Stimulated activated naive CD8-positive, alpha-beta T cell treated with anti-CD3 and anti-CD28 coated beads, Interleukin-15, Interleukin-2, amounts not matched to agents 100 U/mL and 50 U/mL, for 24 hours (primary cell): Measurements from ENCODE around the gene PWWP2B.

Source experiments
- ATAC-seq: fragments of 150-1000 bp; cut with Tn5 transposase; one replicate; pipeline ENCODE4 v1.10.0; 2021
- DNase-seq: peaks from one replicate; pipeline ENCODE4 v3.0.0; 2021

Gene PWWP2B

DNA sequence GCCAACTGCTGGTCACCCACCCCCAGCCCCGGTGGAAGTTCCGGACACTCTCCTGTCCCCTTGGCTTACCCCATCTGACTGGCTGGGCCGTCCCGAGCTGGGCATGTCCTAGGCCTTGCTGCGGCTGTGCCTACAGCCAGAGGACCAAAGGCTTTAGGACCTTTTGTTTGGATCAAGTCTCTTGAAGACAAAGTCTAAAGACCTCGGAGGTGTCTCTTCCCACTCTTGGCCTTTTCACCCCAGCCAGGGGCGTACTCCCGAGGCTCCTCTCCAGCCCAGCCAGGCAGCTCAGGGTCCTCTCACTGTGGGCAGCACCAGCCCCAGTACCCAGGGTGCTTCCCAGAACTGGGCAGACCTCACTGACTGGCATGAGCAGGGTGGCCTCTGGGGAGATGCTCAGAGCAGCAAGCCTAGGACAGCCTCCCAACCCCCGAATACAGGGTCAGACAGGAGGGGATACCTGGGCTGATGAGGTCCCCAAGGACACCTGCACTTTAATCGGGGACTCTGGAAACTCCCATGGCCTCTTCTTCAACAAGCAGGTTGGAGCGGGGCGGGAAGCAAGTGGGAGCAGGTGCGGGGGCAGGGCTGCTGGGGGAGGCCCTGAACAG lies 2.7 kb upstream of the PWWP2B start:
- no peak for ATAC-seq
- DNase-seq = no peak

DNA sequence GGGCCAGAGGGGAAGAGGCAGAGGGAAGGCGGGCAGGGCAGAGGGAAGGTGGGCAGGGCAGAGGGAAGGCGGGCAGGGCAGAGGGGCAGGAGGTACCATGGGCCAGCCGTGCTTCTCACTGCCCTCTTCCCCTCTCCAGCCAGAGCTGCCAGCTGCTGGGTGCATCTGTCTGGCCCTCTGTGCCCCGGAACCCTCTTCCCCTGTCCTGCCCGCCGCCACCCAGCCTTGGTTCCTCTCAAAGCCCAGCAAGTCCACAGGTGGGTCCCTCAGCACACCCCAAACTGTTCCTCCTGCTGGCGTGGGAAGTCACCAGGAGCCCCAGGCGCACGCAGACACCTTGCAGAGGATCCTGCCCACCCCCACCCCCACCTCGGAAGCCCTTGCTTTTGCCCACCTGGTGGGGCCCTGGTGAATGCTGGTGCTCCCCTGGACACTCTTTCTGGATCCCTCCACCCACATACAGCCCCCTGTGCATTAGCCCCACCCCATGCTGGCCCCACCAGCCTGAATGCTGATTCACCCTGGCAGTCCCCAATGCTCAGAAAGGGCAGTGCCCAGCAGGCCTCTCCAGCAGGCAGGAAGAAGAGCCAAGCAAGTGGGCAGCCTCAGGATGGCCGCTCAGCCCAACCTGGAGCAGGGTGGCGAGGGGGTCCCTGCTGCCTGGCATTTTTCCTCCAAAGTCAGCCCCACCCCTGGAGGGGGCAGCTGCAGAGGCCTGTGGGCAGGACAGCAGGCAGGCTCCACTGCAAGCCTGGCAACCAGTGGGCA lies 1.9 kb upstream of the PWWP2B start:
- no peak for DNase-seq
- ATAC-seq = no peak

DNA sequence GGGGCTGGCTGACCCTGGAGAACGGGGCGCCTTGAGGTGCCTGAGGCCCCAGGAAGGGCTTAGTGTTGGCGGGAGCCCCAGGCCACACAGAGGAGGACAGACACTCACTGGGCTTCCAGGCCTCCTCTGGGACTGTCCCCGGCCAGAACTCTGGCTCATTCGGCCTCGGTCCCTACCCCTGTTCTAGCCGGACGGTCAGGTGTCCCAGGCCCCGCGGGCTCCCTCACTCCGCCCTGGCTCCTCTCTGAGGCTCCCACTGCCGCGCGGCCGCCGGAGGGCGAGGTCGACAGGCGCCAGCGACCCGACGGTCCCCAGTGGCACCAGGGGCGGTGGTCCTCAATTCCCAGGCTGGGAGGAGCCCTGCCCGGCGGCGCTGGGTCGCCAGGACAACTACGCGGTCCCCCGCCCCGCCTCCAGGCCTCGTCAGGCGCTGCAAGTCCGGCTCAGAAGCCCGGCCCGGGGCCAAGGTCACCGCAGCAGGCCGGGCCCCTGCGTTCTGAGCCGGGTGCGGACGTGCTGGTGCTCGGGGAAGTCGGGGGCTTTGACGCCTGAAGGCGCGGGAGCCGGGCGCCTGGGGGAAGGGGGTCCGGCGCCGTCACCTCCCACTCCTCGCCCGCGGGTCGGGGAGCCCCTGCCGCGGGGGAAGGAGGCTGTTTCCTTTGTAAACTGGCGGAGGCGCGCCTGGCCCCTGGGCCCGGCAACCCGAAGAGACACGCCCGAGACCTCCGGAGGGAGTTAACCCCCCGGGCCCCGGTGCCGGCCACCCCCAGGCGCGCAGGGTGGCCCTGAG lies 1.1 kb upstream of the PWWP2B start:
- DNase-seq (peak; percentile 45), ATAC-seq (peak; percentile 7)

DNA sequence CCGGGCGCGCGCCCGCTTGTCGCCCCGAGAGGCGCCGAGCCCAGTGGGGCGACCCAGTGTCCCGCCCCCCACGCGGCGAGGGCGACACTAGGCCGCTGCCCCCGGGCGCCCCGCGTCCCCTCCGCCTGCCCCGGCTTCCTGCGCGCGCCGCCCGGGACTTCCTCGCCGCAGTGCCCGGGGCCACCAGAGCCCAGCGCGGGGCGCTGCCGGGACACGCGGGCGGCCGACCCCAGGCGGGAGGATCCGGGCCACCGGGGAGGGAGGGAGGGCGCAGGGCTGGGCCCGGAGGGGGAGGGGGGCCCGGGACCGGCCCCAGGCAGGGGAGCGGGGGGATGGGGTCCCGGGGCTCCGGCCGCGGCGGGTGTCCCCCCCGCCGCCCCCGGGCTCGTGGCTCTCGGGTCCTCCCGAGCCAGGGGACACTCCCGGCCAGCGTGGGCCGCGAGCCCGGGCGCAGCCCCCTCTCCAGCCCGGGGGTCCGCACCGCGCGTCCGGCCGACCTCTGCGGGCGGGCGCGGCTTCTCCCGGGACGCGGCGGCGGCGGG lies 435 bp upstream of the PWWP2B start:
- ATAC-seq (peak; percentile 38), DNase-seq (peak; percentile 63)

DNA sequence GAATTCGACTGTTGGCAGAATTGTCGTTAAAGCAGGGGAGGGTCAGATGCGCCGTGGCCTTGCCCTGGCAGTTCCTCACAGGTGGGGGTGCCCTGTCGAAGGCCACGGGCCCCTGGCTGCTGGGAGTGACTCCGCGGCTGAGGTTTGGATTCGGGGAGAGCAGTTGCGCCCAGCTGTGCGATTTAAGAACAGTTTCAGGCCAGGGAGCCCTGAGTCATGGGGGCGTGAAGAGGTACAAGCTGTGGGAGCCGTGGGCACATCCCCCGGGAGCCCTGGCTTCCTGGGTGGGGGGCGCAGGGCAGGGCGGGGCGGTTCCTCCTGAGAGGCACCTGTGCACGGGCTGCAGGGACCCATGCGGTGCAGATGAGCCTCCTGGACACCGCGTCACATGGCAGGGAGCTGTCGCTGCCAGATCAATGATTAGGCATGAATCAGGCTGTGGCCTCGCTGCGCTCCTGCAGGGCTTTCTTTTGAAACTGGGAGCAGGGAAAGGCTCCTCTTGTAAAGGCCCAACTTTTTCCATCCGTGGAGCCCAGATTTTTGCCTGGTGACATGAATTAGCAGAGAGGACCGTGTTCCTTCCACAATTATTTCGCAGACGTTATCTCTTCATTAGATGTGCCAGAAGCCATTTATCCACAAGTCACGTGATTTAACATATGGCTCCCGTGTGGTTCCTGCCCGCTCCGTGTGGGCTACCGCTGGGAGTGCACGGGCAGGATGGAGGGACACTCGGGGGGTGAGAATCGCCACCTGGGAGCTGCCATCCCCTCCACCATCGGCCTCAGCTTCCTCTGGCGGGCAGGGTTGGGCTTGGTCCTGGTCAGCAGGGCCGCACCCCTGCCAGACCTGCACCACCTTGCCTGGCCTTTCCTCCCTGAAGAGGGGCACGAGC lies 918 bp downstream of the PWWP2B start:
- DNase-seq = peak; percentile 54
- peak; percentile 23 for ATAC-seq

DNA sequence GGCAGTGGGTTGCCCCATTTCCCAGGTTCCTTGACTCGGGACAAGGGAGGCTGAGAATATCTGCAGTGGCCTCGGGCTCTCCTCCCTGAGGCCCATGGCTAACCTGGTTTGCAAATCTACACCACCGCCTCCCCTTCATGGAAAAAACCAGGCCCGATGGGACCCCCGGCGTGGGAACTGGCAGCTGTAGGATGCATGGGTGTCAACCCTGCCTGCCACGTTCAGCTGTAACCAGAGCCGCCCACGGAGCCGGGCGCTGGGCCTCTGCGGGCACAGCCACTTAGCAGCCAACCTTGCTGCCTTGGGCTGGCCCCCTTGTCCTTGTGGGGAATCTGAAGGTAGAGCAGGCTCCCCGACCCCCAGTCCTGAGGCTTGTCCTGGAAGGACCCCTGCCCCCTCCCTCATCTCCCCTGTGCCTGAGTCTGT lies 1.6 kb downstream of the PWWP2B start:
- ATAC-seq (no peak), DNase-seq (no peak)

DNA sequence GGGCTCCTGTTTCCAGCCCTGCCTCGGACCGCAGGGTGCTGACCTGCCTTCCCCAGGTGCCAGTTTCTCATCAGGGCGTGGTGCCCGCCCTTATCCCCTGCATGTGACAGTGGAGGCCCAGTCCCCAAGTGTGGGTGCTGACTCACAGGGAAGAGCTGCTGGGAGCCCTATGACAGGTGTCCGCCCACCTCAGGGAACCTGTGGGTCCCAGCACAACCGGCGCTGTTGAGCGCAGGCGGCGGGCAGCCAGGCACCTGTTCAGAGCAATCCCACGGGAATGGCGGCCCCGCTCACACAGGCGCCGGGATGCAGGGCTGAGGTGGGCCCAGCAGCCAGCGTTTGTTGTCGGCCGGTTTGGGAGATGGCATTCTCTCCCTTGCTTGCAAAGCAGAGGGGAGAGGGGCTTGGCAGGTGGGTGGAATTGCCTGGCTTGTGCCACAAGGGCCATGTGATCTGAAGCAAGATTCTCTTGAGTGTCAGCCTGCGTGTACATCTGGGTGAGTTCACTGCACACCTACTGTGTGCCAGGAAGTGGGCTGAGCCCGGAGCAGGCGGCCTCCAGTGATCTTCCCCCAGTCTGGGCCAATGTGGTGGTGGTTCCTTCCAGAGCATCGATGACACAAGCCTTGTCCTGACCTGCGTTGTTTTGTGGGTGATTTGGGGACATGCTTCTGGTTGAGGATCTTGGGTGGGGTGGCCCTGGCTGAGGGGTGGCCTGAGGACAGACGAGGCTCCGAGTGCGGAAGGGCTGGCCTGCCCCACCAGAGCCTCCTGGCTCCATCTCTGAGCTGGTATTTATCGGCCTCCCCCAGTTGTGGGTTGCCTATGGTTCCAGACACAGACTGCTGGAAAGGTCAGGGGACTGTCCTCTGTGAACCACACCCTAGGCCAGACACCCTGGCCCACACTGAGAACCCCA lies 2.4 kb downstream of the PWWP2B start:
- DNase-seq = no peak
- ATAC-seq = no peak

DNA sequence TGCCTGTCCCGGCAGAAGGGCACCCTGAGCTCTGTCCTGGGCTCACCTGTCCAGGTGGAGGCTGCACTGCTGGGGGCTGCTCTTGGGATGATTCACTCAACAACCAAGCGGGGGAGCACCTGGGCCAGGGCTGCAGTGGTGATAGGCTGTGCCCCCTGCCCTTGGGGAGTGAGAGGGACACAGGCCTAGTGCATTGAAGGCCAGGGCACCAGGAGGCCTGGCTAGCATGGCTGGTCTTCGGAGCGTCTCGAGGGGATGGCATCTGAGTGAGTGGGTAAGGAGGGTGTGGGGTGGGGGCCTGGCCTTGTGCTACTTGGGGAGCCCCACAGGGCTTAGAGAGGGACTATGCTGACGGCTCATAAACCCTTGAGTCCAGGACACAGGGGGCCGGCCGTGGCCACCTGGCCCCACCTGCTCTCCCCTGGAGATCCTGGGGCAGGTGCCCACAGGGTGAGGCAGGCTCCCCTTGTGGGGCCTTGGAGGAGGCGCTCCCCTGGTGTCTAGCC lies 3.1 kb downstream of the PWWP2B start:
- ATAC-seq (no peak), DNase-seq (no peak)

DNA sequence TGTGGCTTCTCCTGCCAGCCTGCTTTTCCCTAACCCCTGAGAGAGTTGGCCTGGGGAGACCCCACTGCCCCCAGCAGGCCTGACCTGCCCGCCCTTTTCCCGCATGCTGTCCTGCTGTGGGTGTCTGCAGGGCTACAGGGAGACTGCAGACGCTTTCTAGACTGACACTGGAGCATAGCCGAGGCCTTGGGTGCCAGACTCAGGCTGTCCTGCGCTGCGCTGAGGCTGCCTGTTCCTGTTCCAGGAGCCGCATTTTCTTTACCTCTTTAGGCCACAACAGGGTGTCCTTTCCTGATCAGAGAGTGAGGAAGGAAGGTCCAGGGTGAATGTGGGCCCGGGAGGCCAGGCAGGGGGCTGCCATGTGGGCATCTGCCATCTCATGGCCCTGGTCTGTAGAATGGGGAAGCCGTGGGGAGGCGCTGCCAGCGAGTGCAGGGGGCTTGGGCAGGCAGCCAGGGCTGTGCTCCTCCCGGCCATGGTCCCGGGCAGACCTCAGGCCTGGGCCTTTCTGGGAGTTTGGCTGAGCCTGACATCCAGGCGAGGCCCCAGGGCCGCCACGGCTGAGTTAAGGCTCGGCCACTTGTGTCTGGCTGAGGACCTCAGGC lies 3.6 kb downstream of the PWWP2B start:
- DNase-seq = no peak
- ATAC-seq = no peak

DNA sequence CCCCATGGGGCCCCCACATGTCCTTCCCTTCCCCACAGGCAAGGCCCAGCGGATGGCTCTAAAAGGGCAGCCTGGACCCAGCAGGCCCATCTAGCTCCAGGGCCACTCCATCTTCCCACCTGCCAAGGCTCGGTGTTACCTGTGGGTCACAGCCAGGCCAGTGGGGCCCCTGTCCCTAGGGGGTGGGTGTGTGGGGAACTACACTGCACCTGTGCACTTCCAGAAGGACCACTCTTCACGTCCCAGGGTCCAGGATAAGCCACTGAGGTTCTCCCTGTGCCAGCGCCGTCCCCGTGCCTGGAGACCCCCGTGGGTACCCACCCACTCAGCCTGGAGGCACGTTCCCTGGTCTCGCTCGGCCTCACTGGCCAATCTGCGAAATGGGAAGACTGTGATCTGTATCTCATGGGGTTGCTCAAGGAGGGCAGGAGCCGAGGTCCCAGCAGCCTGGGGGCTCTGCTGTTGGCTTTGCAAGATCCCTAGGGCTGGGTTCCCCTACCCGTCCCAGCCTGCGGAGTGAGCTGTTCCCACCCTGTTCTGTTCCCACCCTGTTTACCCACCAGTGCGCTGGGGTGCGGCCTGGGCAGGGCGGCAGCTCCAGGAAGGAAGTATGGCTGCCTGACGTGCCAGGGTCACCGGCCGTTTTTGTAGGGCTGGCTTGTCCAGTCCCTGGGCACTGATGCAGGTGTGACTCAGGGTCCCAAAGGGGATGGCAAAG lies 4.6 kb downstream of the PWWP2B start:
- no peak for DNase-seq
- no peak for ATAC-seq

DNA sequence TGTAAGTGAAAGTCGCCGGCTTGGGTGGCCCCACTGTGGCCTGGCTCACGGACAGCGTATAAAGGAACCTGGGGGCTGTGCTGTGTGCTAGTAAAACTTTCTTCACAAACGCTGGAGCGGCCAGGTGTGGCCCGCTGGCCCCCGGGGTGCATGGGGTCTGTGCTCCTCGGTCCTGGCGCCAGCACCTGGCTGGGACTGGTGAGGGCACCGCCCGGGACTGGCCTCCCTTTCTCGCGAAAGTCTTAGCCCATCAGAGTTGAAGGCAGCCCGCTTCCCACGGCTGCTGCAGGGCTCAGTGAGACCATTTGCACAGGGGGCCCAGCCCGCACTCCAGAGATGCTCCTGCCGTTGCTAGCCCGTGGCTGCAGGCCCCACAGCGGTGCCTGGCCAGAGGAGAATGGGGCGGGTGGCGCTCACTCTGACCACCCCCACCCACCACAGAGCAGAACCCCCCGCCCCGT lies 5.8 kb downstream of the PWWP2B start:
- DNase-seq (no peak), ATAC-seq (no peak)

DNA sequence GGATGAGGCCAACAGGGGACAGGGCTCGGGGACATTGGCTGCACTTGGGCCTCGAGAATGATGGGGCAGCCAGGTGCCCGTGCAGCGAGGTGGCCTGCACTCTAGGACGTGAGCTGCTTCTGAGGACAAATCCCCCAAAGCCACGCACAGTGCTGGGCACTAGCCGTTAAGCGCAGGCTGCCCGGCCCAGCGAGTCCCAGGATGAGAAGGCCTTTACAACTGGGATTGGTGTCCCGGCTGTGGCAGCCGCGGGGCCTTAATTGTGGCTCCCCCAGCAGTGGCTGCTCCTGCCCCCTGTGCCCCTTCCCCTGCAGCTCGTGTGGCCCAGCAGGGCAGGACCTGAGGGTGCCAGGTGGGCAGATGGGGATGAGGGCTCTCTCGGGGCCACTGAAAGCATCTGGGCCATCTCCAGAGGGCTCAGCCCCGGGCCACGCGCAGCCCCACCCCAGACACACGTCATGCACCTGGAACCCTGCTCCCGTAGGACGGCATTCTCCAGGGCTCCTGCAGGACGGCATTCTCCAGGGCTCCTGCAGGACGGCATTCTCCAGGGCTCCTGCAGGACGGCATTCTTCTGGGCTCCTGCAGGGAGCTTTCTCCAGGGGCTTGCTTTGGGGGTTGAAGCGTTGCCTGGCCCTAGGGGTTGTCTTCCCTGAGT lies 6.6 kb downstream of the PWWP2B start:
- DNase-seq = no peak
- ATAC-seq = no peak

DNA sequence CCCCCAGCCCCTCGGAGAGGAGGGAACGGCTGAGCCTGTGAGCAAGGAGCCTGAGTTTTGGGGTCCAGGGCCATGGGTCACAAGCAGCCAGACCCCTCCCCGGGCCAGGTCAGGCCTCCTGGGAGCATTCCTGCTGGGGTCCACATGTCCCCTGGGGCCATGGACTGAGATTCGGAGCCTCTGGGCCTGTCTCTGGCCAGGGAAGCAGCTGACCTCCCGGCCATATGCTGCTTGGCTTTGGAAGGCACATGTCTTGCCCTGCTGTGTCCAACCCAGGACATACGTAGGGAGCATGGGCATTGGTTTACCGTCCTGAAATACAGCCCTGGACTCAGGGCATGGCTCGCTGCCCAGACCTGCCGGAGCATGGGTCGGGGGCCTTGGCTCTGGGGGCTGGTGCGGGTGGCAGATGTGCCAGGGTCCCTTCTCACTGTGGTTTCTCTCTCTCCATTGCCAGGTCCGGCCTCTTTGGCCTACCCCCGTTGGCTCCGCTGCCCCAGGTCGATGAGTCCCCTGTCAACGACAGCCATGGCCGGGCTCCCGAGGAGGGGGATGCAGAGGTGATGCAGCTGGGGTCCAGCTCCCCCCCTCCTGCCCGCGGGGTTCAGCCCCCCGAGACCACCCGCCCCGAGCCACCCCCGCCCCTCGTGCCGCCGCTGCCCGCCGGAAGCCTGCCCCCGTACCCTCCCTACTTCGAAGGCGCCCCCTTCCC lies 7.3 kb downstream of the PWWP2B start:
- DNase-seq = no peak
- no peak for ATAC-seq

DNA sequence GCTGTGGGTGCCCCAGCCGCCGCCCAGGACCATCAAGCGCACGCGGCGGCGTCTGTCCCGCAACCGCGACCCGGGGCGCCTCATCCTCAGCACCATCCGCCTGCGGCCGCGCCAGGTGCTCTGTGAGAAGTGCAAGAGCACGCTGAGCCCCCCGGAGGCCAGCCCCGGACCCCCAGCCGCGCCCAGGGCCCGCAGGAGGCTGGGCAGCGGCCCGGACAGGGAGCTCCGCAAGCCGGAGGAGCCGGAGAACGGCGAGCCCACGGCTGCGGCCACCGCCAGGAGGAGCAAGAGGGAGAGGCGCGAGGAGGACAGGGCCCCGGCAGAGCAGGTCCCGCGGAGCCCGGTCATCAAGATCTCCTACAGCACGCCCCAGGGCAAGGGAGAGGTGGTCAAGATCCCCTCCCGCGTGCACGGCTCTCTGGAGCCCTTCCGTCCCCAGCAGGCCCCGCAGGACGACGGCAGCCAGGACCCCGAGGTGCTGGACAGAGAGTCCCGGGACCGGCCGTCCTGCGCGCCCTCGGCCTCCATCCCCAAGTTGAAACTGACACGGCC lies 8.0 kb downstream of the PWWP2B start:
- DNase-seq = no peak
- no peak for ATAC-seq

DNA sequence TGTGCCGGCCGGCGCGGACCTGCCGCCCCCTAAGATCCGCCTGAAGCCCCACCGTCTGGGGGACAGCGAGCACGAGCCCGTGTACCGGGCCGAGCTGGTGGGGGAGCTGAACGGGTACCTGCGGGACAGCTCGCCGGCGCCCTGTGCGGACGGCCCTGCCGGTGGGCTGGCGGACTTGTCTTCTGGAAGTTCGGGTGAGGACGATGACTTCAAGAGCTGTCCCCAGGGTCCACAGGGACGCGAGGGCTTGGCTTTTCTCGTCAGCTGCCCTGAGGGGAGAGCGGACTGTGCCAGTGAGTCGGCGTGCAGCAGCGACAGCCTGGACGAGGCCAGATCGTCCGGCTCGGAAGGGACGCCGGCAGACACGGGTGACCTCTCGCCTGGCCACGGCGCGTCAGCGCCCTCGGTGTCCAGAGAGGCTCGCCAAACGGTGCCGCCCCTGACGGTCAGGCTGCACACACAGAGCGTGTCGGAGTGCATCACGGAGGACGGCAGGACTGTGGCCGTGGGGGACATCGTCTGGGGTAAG lies 8.5 kb downstream of the PWWP2B start:
- DNase-seq (no peak), ATAC-seq (no peak)

DNA sequence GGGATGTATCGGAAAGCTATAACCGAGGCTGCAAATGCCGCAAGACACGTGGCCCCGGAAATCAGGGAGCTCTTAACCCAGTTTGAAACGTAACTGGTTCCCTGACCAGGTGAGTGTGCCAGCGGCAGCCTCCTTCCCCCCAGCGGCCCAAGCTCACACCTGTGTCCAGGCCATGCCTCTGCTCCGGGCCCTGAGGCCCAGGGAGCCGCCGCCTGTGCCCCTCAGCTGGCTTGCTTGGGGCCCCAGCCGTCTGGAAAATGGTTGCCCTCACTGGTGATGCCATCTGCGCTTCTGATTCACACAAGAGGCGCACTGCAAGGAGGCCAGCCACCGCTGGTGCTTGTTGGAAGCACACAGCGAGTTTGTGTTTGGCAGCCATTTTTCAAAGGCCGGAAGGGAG lies 9.2 kb downstream of the PWWP2B start:
- DNase-seq (no peak), ATAC-seq (no peak)

DNA sequence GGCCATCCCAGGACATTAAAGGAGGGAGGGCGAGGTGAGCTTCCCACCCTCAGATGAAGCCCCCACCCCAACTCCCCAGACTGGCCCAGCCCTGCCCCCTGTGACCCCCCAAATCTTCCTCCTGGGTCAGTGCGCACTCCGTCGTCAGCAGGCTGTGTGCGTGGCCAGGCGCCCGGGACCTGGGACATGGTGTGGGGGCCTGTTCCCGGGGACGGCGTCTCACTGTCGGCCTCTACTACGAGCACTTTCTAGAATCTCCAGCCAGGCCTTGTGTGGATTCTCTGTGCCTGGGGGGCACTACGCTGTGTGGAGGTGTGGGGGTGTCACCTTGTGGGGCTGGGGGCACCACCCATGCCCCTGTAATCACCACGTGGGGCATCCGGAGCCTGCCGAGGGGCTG lies 9.8 kb downstream of the PWWP2B start:
- DNase-seq (no peak), ATAC-seq (no peak)
